Mesendoderm (in vitro differentiated cells): Measurements from ENCODE around the gene IKZF1.

Experiments
- DNase-seq: peaks from one replicate; pipeline ENCODE4 v3.0.0; 2013
- H2AK5ac ChIP-seq: 2 replicates; pipeline ENCODE4 v1.6.1; 2013; ENCODE audit warnings: low read length, inconsistent platforms
- H2BK120ac ChIP-seq: 2 replicates; pipeline ENCODE4 v1.6.1; 2013; ENCODE audit warnings: low read depth, mild to moderate bottlenecking, low read length, moderate library complexity, mixed read lengths
- H2BK15ac ChIP-seq: replicated peaks from 2 replicates; pipeline ENCODE4 v1.6.1; 2013; ENCODE audit warnings: low read depth, mild to moderate bottlenecking, moderate library complexity
- H2BK5ac ChIP-seq: 2 replicates; pipeline ENCODE4 v1.6.1; 2013; ENCODE audit warnings: low read length, inconsistent platforms
- H3K18ac ChIP-seq: 2 replicates; pipeline ENCODE4 v1.6.1; 2013; ENCODE audit warnings: mild to moderate bottlenecking, low read length, mixed read lengths
- H3K23ac ChIP-seq: one replicate; pipeline ENCODE4 v1.6.1; 2013; ENCODE audit warnings: low read length
- H3K27ac ChIP-seq: 2 replicates; pipeline ENCODE4 v1.5.1; 2013; ENCODE audit warnings: low read depth, mild to moderate bottlenecking, inconsistent platforms, low read length, moderate library complexity
- H3K27me3 ChIP-seq: 2 replicates; pipeline ENCODE4 v1.6.1; 2013; ENCODE audit warnings: low read length, control low read depth, mild to moderate bottlenecking, inconsistent platforms; ENCODE audit not compliant: insufficient read depth, poor library complexity
- H3K36me3 ChIP-seq: 2 replicates; pipeline ENCODE4 v1.6.1; 2013; ENCODE audit warnings: low read length, inconsistent platforms; ENCODE audit not compliant: control insufficient read depth, insufficient read depth
- H3K4ac ChIP-seq: one replicate; pipeline ENCODE4 v1.6.1; 2013; ENCODE audit warnings: low read depth, mild to moderate bottlenecking, low read length, moderate library complexity
- H3K4me1 ChIP-seq: 2 replicates; pipeline ENCODE4 v1.6.1; 2013; ENCODE audit warnings: low read depth, low read length, inconsistent platforms; ENCODE audit not compliant: control insufficient read depth
- H3K4me2 ChIP-seq: 2 replicates; pipeline ENCODE4 v1.6.1; 2013; ENCODE audit warnings: low read length
- H3K4me3 ChIP-seq: 2 replicates; pipeline ENCODE4 v1.5.1; 2013; ENCODE audit warnings: mild to moderate bottlenecking, low read length
- H3K56ac ChIP-seq: one replicate; pipeline ENCODE4 v1.6.1; 2013; ENCODE audit warnings: low read length
- H3K79me1 ChIP-seq: 2 replicates; pipeline ENCODE4 v1.6.1; 2013; ENCODE audit warnings: low read length, inconsistent platforms
- H3K79me2 ChIP-seq: 2 replicates; pipeline ENCODE4 v1.6.1; 2013; ENCODE audit warnings: mild to moderate bottlenecking, low read length; ENCODE audit not compliant: control insufficient read depth, insufficient read depth
- H3K9ac ChIP-seq: 2 replicates; pipeline ENCODE4 v1.6.1; 2013; ENCODE audit warnings: low read length, inconsistent platforms
- H4K5ac ChIP-seq: one replicate; pipeline ENCODE4 v1.6.1; 2013; ENCODE audit warnings: low read length
- H4K8ac ChIP-seq: one replicate; pipeline ENCODE4 v1.6.1; 2013; ENCODE audit warnings: low read depth, mild to moderate bottlenecking, control low read depth, low read length, moderate library complexity
- WGBS: extraction: QIAGEN DNeasy Blood & Tissue Kit; methylation state at CpG from one replicate; pipeline ENCODE4 v1.1.7; 2013; ENCODE audit warnings: low lambda C conversion rate, missing lambda C conversion rate; ENCODE audit not compliant: insufficient coverage; ENCODE audit errors: extremely low coverage; 5-methylcytosine and 5-hydroxymethylcytosine counted together

The IKZF1 gene

GRCh38 chr7:50422858-50423257 is 118.3 kb downstream of the IKZF1 start:
- WGBS: no CpG with 5 or more reads among the region's 6 CpGs
- H3K56ac ChIP-seq: no peak overlapping the region

GRCh38 chr7:50423860-50424259 is 119.3 kb downstream of the IKZF1 start:
- H3K27me3 ChIP-seq: no peaks in the 10 kb centered on the region
- no peak overlapping the region for H4K5ac ChIP-seq
- H3K23ac ChIP-seq: no peak overlapping the region
- no peaks in the 10 kb centered on the region for H3K79me1 ChIP-seq
- H2AK5ac ChIP-seq: no peak overlapping the region
- no peak overlapping the region for H3K4ac ChIP-seq
- no peak for DNase-seq
- no peak overlapping the region for H3K4me2 ChIP-seq
- no peak overlapping the region for H3K27ac ChIP-seq
- H3K36me3 ChIP-seq: no peaks in the 10 kb centered on the region
- H3K18ac ChIP-seq: no peak overlapping the region
- H3K4me3 ChIP-seq: no peak overlapping the region
- H3K56ac ChIP-seq: no peak overlapping the region
- H2BK120ac ChIP-seq: no peak overlapping the region
- WGBS: no CpG with 5 or more reads among the region's 4 CpGs
- H3K4me1 ChIP-seq: no peaks in the 10 kb centered on the region
- H3K9ac ChIP-seq: no peak overlapping the region
- H2BK5ac ChIP-seq: no peak overlapping the region
- no peaks in the 10 kb centered on the region for H3K79me2 ChIP-seq
- H2BK15ac ChIP-seq: no peak overlapping the region
- no peak overlapping the region for H4K8ac ChIP-seq

More at GRCh38 chr7:50422858-50423257, 118.3 kb downstream of the IKZF1 start:
- no peak overlapping the region for H4K5ac ChIP-seq
- H3K4me2 ChIP-seq: no peak overlapping the region
- H3K36me3 ChIP-seq: no peaks in the 10 kb centered on the region
- no peak overlapping the region for H3K4ac ChIP-seq
- H3K9ac ChIP-seq: no peak overlapping the region
- no peak overlapping the region for H3K27ac ChIP-seq
- H2BK15ac ChIP-seq: no peak overlapping the region
- H2BK120ac ChIP-seq: no peak overlapping the region
- H3K27me3 ChIP-seq: no peaks in the 10 kb centered on the region
- no peak for DNase-seq
- H3K4me1 ChIP-seq: no peaks in the 10 kb centered on the region
- no peak overlapping the region for H3K18ac ChIP-seq
- no peaks in the 10 kb centered on the region for H3K79me1 ChIP-seq
- no peak overlapping the region for H3K4me3 ChIP-seq
- no peak overlapping the region for H2AK5ac ChIP-seq
- H4K8ac ChIP-seq: no peak overlapping the region
- H2BK5ac ChIP-seq: no peak overlapping the region
- no peaks in the 10 kb centered on the region for H3K79me2 ChIP-seq
- no peak overlapping the region for H3K23ac ChIP-seq

GRCh38 chr7:50425318-50425717 is 120.8 kb downstream of the IKZF1 start:
- H3K18ac ChIP-seq: no peak overlapping the region
- no peak overlapping the region for H3K4me2 ChIP-seq
- no peak overlapping the region for H3K27ac ChIP-seq
- DNase-seq: no peak
- no peak overlapping the region for H4K8ac ChIP-seq
- no peaks in the 10 kb centered on the region for H3K36me3 ChIP-seq
- no peak overlapping the region for H3K23ac ChIP-seq
- no peak overlapping the region for H3K56ac ChIP-seq
- H4K5ac ChIP-seq: no peak overlapping the region
- no peak overlapping the region for H2AK5ac ChIP-seq
- H2BK120ac ChIP-seq: no peak overlapping the region
- H3K4me1 ChIP-seq: no peaks in the 10 kb centered on the region
- no peaks in the 10 kb centered on the region for H3K79me2 ChIP-seq
- no CpG with 5 or more reads among the region's 6 CpGs for WGBS
- no peaks in the 10 kb centered on the region for H3K27me3 ChIP-seq
- no peak overlapping the region for H3K4me3 ChIP-seq
- H2BK15ac ChIP-seq: no peak overlapping the region
- no peak overlapping the region for H3K4ac ChIP-seq
- no peaks in the 10 kb centered on the region for H3K79me1 ChIP-seq
- H2BK5ac ChIP-seq: no peak overlapping the region
- no peak overlapping the region for H3K9ac ChIP-seq

- Histone ChIP-seq H4K8ac (no peak overlapping the region), H3K18ac (no peak overlapping the region), H4K5ac (no peak overlapping the region), H3K4me3 (no peak overlapping the region), H3K23ac (no peak overlapping the region), H2BK120ac (no peak overlapping the region), H3K79me2 (no peaks in the 10 kb centered on the region), H3K36me3 (no peaks in the 10 kb centered on the region), H2BK15ac (no peak overlapping the region), H3K4me1 (no peaks in the 10 kb centered on the region), H3K79me1 (no peaks in the 10 kb centered on the region), H2BK5ac (no peak overlapping the region), H3K4ac (no peak overlapping the region), H3K27ac (no peak overlapping the region), H2AK5ac (no peak overlapping the region), H3K4me2 (no peak overlapping the region), H3K9ac (no peak overlapping the region), H3K27me3 (no peaks in the 10 kb centered on the region), H3K56ac (no peak overlapping the region)
- no CpG with 5 or more reads among the region's 5 CpGs for WGBS
- no peak for DNase-seq
Observed at GRCh38 chr7:50426280-50427045, 121.9 kb downstream of the IKZF1 start.

- DNase-seq: no peak
- no CpG with 5 or more reads among the region's 2 CpGs for WGBS
- H3K27ac ChIP-seq: no peak overlapping the region
Observed at GRCh38 chr7:50427518-50427917, 123.0 kb downstream of the IKZF1 start.

GRCh38 chr7:50428911-50429310 is 124.4 kb downstream of the IKZF1 start:
- WGBS: no CpG with 5 or more reads among the region's 3 CpGs
- Histone ChIP-seq H2AK5ac (no peak overlapping the region), H3K36me3 (no peaks in the 10 kb centered on the region), H3K4me3 (no peak overlapping the region), H3K4me2 (no peak overlapping the region), H2BK15ac (no peak overlapping the region), H3K56ac (no peak overlapping the region), H3K4me1 (no peaks in the 10 kb centered on the region), H2BK120ac (no peak overlapping the region), H3K4ac (no peak overlapping the region), H3K23ac (no peak overlapping the region), H3K9ac (no peak overlapping the region), H3K79me1 (no peaks in the 10 kb centered on the region), H4K5ac (no peak overlapping the region), H4K8ac (no peak overlapping the region), H3K27me3 (no peaks in the 10 kb centered on the region), H3K18ac (no peak overlapping the region), H3K79me2 (no peaks in the 10 kb centered on the region), H2BK5ac (no peak overlapping the region), H3K27ac (no peak overlapping the region)
- no peak for DNase-seq

More at GRCh38 chr7:50427518-50427917, 123.0 kb downstream of the IKZF1 start:
- no peak overlapping the region for H4K5ac ChIP-seq
- H2AK5ac ChIP-seq: no peak overlapping the region
- no peaks in the 10 kb centered on the region for H3K27me3 ChIP-seq
- H3K9ac ChIP-seq: no peak overlapping the region
- no peak overlapping the region for H3K4me2 ChIP-seq
- H3K4ac ChIP-seq: no peak overlapping the region
- H3K36me3 ChIP-seq: no peaks in the 10 kb centered on the region
- no peak overlapping the region for H2BK120ac ChIP-seq
- no peak overlapping the region for H3K23ac ChIP-seq
- H3K4me1 ChIP-seq: no peaks in the 10 kb centered on the region
- H3K18ac ChIP-seq: no peak overlapping the region
- no peak overlapping the region for H4K8ac ChIP-seq
- H2BK15ac ChIP-seq: no peak overlapping the region
- no peak overlapping the region for H3K56ac ChIP-seq
- H3K79me1 ChIP-seq: no peaks in the 10 kb centered on the region
- H2BK5ac ChIP-seq: no peak overlapping the region
- no peaks in the 10 kb centered on the region for H3K79me2 ChIP-seq
- H3K4me3 ChIP-seq: no peak overlapping the region
